Measurements from ENCODE around the gene RNU2-63P.
"Not testable (repeated sequence)": the region's sequence is repeated elsewhere in the genome, so short reads cannot be mapped to it uniquely, and the experiment has no call there.

RNU2-63P gene

DNA sequence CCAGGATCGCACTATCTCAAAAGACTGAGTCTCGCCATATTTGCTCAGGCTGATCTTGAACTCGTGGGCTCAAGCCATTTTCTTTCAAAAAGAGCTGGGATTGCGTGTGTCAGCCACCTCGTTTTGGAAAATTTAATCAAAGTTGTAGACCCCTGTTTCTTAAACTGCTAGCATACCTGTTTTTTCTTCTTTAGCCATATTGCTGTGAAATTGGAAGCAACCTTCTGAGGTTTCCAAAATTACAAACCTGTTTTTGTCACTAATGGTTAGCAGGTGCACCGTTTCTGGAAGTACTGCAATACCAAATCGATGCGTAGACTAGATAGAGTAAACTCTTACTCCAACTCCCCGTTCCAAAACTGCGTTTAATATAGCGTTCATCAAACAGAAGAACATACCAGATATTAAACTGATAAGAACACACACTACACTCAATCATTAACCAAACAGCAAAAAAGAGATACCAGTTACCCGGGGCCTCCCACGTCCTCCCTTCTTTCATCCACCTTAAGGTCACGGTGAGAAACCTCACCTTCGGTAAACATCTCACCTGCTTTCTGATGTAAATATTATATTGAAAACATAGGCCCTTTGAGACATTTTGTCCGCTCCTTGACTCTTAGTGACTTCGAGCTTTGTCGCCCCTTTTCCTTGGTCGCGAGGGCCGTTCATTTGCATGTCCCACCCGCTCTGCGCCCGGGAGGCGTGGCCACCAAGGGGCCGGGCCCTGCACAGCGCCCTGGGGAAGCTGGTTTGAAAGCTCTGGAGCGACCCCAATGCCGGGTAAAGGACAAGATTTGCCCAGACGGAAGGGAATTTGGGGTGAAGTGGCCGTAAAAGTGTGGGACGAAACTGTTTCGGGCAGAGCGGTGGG, at the start of gene RNU2-63P:
RNU2-63P (minus strand) TSS at position 462 of the 874 bp plus-strand sequence.
- peak; percentile 94 for DNase-seq

DNA sequence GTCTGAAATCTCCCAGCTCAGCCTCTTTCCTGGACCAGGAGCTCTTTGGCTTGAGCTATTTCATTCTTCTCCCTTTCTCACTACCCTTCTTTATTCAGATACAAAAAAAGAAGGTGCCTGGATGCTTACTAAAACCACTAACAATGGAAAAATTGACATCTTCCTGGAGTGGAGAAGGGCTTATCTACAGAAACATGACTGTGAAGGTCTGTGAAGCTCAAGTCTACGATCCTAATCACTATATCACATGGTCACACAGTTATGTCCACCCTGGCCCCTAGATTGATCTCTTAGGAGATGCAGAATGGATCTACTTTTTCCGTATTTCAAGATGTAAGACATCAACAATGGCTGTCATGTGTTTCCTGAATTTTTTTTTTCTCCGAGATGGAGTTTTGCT, 44.9 kb upstream of the RNU2-63P start:
- no peak for DNase-seq

DNA sequence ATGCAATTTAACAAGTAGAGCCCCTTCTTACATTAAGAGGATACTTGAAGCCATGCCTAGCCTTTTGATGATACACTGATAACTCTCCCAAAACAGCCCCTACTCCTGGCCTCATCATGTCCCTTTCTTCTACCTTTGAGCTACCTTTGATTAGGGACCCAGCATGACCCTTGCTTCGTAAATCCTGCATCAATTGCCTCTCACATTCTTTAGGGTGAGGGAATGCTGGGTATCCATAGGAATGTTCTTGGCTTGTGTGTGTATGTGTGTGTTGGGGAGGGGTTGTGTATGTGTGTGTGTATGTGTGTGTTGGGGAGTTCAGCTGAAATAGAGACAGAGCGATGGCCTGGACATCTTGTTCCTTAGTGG, 44.5 kb upstream of the RNU2-63P start:
- DNase-seq = no peak

DNA sequence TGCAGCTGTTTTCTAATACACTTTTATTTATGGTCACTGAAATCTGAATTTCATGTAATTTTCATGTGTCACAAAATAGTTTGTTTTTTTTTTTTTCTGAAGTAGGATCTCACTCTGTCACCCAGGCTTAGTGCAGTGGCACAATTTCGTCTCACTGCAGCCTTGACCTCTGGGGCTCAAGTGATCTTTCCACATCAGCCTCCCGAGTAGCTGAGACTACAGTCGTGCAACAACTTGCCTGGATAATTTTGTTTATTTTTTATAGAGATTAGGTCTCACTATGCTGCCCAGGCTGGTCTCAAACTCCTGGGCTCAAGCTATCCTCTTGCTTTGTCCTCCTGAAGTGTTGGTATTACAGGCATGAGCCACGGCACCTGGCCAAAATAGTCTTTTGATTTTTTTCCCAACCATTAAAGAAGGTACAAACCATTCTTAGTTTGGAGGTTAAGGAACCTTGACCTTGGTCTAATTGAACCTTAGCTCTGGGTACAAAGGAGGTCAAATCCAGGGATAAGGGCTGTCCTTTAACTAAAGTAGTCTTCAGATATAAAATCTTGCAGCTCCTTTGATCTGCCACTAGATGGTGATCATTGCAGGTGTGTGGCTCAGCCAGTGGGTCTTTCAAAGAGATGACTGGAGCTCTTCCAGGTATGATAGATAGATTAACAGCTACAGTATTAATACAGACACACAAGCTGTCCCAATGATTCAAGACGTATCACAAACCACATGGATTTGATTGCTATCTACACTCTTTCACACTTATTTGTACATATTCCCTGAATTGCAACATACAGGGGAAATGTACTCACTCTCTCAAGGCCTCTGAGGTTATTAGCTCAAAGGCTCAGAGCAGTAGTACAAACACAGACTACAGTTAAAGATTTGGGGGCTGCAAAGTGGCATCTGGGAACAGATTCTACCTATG, 43.9 kb upstream of the RNU2-63P start:
- DNase-seq = peak; percentile 87

DNA sequence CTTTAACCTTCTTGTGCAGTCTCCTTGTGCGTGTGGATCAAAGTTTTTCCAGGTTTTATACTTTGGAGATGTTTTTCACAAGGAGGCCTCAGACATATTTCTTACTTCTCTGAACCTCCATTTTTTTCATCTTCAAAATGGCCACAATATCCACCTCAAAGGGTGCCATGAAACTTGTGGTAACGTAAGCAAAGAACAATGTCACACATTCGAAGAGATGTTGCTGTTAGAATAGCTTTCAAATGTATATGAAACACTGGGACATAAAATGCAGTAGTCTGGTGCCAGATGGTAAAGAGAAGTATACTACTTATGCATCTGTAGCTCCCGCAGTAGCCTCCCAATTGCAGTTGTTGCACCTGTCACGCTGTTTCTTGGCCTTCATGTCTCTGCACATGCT, 41.8 kb upstream of the RNU2-63P start:
- no peak for DNase-seq

DNA sequence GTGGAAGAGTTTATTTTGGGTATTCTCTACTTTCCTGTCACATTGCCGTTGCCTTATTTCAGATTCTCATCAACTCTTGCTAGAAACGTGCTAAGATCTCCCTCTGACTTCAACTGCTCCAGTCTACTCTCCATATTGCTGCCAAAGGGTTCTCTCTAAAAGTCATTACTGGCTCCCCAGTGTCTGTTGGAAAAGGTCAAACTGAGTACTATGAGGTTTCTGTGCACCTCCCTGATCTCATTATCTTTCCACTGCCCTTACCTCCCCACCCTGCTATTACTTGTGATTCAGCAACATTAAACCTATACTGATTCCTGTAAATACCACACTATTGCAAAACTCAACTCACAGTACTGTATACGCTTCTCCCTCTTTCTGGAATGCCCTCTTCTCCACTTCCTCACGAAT, 41.1 kb upstream of the RNU2-63P start:
- no peak for DNase-seq

DNA sequence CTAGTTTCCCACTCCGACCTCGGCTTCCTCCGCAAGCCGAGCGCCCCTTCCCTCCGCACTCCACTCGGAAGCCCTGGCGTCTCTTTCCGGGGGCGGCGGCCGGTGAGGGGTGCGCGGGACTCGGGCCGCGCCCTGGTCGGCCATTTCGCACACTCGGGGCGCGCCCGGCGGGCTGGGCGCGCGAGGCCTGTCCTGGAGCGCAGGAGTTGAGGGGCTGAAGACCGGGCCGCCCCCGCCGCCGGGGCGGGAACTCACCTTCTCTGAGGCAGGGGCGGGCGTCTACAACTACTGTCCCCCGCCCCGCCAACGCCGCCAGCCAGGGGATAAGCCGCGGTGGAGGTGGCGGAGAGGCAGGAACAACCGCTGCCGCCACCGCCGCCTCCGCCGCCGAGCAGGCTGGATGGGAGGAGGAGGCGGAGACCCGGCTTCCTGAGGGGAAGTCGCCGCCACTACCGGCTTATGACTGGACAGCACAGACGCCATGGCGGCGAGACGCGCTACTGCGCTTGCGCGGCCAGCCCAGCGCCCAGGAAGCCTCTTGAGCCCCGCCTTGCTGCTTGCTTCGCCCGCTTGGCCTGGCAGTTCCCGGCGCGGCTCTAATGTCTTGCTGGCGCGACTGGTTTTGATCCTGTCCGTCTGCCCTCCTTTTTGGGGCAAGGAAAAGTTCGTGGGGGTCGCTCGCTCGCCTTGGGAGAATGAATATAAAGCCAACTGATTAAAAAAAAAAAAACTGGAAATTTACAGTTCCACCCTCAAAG, 39.2 kb upstream of the RNU2-63P start, which contains the start of gene KRCC1:
KRCC1 (minus strand) TSS at position 413 of the 758 bp plus-strand sequence. CDS start 27,220 bp downstream, outside the sequence.
- peak; percentile 98 for DNase-seq

DNA sequence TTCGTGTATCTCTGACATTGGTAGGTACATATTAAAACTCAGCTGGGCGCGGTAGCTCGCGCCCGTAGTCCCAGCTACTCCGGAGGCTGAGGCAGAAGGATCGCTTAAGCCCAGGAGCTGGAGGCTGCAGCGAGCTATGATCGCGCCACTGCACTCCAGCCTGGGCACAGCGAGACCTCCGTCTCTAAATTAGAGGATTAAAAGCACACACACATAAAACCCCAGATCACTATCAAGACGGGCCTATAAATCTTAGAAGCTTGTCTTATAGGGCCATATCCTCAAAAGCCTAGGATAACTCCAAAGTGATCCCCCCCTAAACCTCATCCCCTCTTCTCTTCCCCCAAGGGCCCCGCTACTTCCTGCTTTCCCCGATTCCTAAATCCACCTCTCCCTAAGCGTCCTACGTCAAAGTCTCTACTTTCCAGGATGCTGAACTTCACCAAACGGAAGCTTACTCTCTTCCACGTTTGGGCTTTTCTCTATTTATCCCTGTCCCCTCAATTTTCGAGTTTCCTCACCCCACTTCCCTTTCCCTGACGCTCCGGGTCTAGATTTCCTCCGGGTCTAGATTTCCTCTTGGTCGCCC, 38.5 kb upstream of the RNU2-63P start:
- DNase-seq = peak; percentile 70

DNA sequence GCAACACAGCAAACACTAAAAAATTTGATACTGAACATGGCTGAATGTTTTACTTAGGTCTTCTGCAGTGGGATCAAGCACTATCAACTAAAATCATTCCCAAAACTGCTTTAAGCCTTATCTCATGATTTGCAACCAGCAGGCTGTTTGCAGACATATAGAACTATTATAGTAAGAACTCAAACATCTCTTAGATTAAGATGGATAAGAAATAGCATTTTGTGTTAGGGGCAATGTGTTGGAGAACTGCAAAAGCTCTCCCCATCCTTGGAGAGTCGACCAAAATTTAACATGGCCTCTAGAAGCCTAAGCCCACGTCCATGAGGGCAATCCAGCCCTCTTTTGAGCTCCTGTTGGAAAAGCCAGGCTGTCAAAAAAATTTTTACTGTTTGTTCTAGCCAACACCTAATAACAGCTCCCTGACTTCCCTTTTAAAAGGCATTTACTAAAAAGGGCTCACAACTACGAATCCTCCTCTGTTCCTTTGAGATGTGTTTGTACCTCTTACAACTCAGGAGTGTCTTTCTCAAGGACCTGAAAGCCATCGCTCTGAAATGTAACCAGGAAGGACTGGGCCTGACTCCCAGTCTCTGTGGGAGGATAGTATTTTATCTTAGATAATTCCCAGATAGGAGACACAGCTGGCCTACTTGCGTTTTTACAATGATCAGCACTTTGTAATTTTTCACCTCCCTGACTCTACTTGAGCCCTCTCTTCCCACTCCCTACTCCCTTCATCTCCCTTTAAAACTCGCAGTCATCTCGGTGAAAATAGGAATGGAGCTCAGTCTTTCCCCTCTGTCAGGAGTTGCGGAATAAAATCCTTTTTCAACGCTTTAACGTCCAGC, 37.8 kb upstream of the RNU2-63P start:
- no peak for DNase-seq

DNA sequence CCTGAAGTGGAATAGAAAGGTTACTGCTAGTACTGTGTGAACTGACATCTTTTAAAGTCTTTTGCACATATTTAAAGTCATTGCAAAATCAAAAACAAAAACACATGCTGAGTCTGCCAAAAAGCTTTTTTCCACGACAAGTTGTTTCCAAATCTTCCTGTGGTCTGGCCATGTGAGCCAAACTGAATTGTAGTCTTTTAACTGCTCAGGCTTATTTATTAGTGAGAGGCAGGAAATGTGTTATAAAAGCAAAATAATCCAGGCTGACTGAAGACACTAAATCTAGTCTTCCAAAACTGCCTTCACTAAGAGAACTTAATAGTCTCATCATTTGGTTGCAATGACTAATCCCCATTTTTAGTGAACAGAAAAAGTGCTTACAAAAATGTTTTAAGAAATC, 36.9 kb upstream of the RNU2-63P start:
- DNase-seq = no peak

DNA sequence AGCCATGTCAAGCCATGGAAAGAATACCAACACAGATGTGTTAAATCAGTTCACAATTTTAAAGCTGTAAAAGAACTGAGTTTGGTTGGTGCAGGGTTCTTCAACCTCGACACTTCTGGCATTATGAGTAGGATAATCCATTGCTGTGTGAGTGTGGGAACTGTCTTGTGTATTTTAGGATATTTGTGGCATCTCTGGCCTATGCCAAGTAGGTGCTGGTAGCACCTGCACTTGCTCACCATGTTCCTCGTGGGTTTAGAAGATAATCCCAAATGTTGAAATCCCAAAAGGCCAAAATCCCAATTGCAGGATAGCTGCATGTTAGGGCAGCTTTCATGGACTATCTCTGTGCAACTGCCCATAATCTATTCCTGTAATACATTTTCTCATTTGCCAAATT, 35.4 kb upstream of the RNU2-63P start:
- DNase-seq = no peak

DNA sequence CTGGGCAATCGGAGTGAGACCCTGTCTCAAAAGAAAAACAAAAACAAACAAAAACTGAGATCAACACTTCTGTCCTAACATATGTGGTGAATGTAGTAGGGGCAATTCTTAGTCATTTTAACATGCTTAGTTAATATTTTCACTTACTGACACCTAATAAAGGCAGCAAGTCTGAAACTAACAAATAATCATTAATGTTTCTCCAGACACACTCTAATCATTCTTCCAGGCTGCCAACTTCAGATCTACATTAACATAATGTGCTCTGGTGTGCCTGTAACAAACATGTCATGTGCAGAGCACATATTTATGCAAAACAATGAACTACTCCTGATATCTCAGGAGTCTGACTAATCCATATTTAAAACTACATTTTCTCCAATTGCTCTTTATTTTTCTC, 33.3 kb upstream of the RNU2-63P start:
- no peak for DNase-seq

DNA sequence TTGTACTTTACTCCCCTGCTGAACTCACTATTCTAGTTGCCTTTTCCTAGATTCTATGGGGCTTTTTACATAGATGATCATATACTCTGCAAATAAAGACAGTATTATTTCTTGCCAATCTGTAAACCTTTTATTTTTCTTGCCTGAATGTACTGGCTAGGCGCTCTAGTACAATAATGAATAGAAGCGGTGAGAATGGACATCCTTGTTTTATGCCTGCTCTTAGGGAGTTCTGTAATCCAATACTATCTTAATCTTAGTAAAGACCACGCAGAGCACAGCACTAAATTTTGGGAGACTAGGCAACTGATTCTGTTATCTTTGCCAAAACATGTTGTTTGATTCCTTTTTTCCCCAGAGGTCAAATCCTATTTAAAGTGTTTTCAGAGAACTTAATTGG, 32.2 kb upstream of the RNU2-63P start:
- no peak for DNase-seq

DNA sequence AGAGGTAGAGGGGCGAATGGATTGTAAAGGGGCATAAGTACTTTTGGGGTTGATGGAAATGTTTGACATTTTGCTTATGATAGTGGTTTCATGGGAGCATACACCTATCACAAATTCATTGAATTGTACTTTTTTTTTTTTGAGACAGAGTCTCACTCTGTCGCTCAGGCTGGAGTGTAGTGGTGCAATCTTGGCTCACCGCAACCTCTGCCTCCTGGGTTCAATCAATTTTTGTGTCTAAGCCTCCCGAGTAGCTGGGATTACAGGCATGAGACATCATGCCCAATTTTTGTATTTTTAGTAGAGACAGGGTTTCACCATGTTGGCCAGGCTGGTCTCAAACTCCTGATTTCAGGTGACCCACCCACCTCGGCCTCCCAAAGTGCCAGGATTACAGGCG, 29.2 kb upstream of the RNU2-63P start:
- DNase-seq = not testable (repeated sequence)

DNA sequence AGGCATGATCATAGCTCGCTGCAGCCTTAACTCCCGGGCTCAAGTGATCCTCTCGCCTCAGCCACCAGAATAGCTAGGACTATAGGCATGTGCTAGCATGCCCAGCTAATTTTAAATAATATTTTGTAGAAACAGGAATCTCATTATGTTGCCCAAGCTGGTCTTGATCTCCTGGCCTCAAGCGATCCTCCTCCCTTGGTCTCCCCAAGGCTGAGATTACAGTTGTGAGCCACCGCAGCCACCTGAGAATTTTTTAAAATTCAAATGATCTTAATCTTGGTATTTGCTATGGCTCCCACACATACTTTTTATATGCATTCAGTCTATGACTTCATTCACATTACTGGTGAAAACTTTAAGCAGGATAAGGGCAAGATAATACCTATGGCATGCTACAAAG, 26.1 kb upstream of the RNU2-63P start:
- no peak for DNase-seq

DNA sequence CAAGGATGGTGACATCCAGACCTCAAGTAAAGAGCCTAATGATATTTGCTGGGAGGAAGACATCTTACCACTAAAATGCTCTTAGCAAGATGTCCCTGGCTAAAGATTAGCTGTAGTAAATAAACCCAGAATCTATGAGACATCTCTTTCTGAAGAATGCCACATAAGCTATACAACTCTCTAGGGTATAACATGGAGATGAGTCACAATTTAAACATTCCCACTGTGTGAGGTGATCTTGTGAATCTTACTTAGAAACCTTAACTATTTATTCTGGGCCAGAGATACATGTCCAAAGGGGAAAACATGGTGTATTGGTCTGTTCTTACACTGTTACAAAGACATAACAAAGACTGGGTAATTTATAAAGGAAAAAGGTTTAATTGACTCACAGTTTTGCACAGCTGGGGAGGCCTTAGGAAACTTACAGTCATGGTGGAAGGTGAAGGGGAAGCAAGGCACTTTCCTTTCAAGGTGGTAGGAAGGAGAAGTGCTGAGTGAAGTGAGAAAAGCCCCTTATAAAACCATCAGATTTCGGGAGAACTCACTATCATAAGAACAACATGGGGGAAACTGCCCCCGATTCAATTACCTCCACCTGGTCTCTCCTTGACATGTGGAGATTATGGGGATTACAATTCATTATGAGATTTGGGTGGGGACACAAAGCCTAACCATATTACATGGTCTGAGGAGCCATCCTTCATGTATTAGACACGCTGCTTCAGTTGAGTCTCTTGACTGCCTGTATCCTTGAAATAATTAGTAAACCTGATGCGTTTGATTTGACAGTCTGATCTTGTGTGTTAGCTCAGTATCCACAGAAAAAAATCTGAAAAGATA, 22.1 kb upstream of the RNU2-63P start:
- DNase-seq = peak; percentile 54

DNA sequence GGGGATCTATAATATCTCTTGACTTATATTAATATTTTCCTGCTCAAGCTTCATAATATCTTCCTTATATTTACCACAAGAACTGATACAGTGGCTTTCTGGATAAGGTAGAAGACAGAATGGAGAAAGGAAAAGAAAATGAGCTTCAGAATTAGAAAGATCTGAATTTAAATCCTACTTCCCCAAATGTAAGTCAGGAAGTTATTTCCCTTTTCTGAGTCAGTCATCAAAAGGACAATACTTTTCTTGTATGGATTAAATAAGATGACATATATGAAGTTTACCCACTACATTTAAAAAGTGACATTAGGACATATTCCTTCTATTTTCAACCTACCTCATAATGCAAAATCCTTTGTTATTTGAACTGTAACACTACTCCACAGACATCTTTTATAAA, 20.3 kb upstream of the RNU2-63P start:
- no peak for DNase-seq

DNA sequence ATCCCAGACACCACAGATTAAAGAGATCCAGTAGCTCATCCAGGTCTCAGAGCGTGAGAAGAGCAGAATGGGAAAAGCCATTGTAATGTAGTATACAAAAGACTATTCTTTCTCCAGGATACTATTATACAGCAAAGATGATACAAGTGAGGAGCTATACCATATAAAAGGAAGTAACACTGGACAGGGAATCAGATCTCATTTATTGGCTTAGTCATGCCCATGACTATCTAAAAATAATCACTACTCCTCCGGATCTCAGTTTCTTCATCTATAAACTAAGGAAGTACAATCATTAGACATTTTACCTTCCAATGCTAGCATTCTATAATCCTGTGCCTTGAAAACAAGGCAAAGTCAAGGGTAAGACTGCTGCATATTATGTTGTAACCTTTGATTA, 19.8 kb upstream of the RNU2-63P start:
- no peak for DNase-seq

DNA sequence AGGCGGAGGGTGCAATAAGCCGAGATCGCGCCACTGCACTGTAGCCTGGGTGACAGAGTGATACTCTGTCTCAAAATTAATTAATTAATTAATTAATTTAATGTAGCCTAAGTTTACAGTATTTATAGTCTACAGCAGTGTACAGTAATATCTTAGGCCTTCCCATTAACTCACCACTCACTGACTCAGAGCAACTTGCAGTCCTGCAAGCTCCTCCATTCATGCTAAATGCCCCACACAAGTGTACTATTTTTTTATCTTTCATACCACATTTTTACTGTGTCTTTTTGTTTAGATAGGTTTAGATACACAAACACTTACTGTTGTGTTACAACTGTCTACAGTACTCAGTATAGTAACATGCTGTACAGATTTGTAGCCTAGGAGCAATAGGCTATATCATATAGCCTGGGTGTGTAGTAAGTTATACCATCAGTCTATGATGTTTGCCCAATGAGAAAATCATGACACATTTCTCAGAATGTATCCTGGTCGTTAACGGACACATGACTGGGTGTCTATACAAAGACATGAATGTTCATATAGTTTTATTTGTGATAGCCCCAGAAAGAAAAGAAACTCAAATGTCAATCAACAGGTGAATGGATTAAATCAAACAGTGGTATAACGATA, 15.8 kb upstream of the RNU2-63P start:
- DNase-seq = no peak

DNA sequence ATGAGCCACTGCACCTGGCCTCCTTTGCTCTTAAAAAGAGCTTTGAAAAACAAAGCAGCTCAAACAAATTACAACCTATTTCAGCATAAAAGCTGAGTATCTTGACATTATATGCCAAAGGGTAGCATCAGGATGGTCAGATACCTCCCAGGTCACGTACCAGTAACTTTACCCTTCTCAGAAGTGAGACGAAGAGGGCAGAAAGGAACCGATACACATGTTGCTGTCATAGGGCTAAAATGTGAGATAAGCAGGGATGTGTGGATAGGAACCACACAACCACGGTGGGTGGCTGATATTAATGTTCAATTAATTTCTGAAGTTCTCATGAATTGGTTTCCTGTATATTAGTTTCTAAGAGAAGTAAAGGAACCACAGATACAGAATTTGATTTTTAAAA, 12.6 kb upstream of the RNU2-63P start:
- DNase-seq = no peak
